K562 (cell line): Measurements from ENCODE around the gene COX5A. TPM values are rescaled to one million over a fixed set of nuclear protein-coding genes. Genes with fewer than 3 reads are reported as not detected.

Source experiments
- AFF4 ChIP-seq: sonication (generic); formaldehyde crosslinking; IDR thresholded peaks from 2 replicates; pipeline ENCODE4 v1.8.0; 2023; ENCODE audit warnings: mild to moderate bottlenecking, missing genetic modification reagents
- ASH1L ChIP-seq: fragments of 450-650 bp; IDR thresholded peaks from 2 replicates; pipeline ENCODE4 v1.6.1; 2018; ENCODE audit warnings: borderline replicate concordance, mild to moderate bottlenecking, low read depth; ENCODE audit not compliant: partially characterized antibody
- ATF4 ChIP-seq: fragments of 450-650 bp; formaldehyde crosslinking; IDR thresholded peaks from 2 replicates; pipeline ENCODE4 v1.4.0; 2022; ENCODE audit warnings: mild to moderate bottlenecking, moderate library complexity
- BRD4 ChIP-seq: fragments of 200-600 bp; sonication (generic); IDR thresholded peaks from 2 replicates; pipeline ENCODE4 v1.6.1; 2017; ENCODE audit warnings: inconsistent platforms
- CBX1 ChIP-seq: sonication (generic); IDR thresholded peaks from 2 replicates; pipeline ENCODE4 v1.6.1; 2016; ENCODE audit warnings: antibody characterized with exemption, low read depth, mild to moderate bottlenecking
- DEAF1 ChIP-seq: fragments of 450-650 bp; formaldehyde crosslinking; IDR thresholded peaks from 2 replicates; pipeline ENCODE4 v1.4.0; 2020; ENCODE audit warnings: mild to moderate bottlenecking, moderate library complexity
- GABPA ChIP-seq: fragments of 200-800 bp; sonication (Bioruptor generic); conservative IDR thresholded peaks from 2 replicates; pipeline ENCODE4 v1.6.1; 2016; ENCODE audit warnings: low read depth, missing genetic modification characterization, missing compliant biosample characterization
- KLF1 ChIP-seq: fragments of 450-650 bp; IDR thresholded peaks from 2 replicates; pipeline ENCODE4 v1.6.1; 2016; ENCODE audit warnings: missing genetic modification characterization, missing compliant biosample characterization
- KLF10 ChIP-seq: fragments of 250-450 bp; sonication (Bioruptor Pico); IDR thresholded peaks from 2 replicates; pipeline ENCODE4 v1.6.1; 2021; ENCODE audit warnings: matching md5 sums
- POLR2B ChIP-seq: fragments of 450-650 bp; IDR thresholded peaks from 2 replicates; pipeline ENCODE4 v1.6.1; 2018; ENCODE audit warnings: low read depth; ENCODE audit not compliant: partially characterized antibody
- POLR2G ChIP-seq: fragments of 200-400 bp; formaldehyde crosslinking; IDR thresholded peaks from 2 replicates; pipeline ENCODE4 v1.6.1; 2017; ENCODE audit warnings: low read depth, mild to moderate bottlenecking, antibody characterized with exemption, low read length, moderate library complexity
- POLR2H ChIP-seq: IDR thresholded peaks from 2 replicates; pipeline ENCODE4 v1.6.1; 2016; ENCODE audit warnings: missing genetic modification characterization, low read depth, mild to moderate bottlenecking, control low read depth, missing compliant biosample characterization, moderate library complexity
- SAP30 ChIP-seq: fragments of 200-600 bp; sonication (generic); IDR thresholded peaks from 2 replicates; pipeline ENCODE4 v1.6.1; 2012; ENCODE audit warnings: borderline replicate concordance, low read depth, mild to moderate bottlenecking, moderate library complexity, low read length, control low read depth, inconsistent platforms; ENCODE audit not compliant: insufficient read depth, poor library complexity, severe bottlenecking
- TFAP4 ChIP-seq: sonication (generic); formaldehyde crosslinking; IDR thresholded peaks from 2 replicates; pipeline ENCODE4 v1.8.0; 2022; ENCODE audit warnings: missing genetic modification reagents, mild to moderate bottlenecking, moderate library complexity, borderline replicate concordance
- VEZF1 ChIP-seq: fragments of 200-800 bp; sonication (Bioruptor generic); IDR thresholded peaks from 2 replicates; pipeline ENCODE4 v1.6.1; 2017; ENCODE audit warnings: missing genetic modification characterization, missing compliant biosample characterization
- ZFX ChIP-seq: sonication (generic); formaldehyde crosslinking; IDR thresholded peaks from 2 replicates; pipeline ENCODE4 v1.8.0; 2022; ENCODE audit warnings: mild to moderate bottlenecking, missing genetic modification reagents, moderate library complexity
- ZNF707 ChIP-seq: fragments of 250-450 bp; sonication (Bioruptor Pico); conservative IDR thresholded peaks from 2 replicates; pipeline ENCODE4 v1.8.0; 2022; ENCODE audit warnings: inconsistent platforms, mild to moderate bottlenecking, moderate library complexity
- ZNF780A ChIP-seq: fragments of 250-450 bp; sonication (Bioruptor Pico); IDR thresholded peaks from 2 replicates; pipeline ENCODE4 v1.5.0; 2021; ENCODE audit warnings: mild to moderate bottlenecking
- polyA plus RNA-seq, 8 experiments: library from polyadenylated mRNA; depleted of rRNA in 4 of 8; stranded (reverse) in 5 of 8; unstranded in 3 of 8; fragments of >200 nt; fragmentation: Nextera tagmentation in 2 of 8; fragmentation: Illumina TruSeq in 1 of 8; extraction: Ambion mirVana in 2 of 8; extraction: Trizol in 1 of 8; gene quantifications; 2 replicates each; pipeline versions ENCODE4 v1.2.1 to v1.2.3, GENCODE V29; 2011 to 2014; ENCODE audit warnings: inconsistent platforms in 1 of 8, missing spikeins in 1 of 8
- total RNA-seq, 7 experiments: library from RNA; depleted of rRNA in 6 of 7; stranded (reverse); fragments of >200 nt in 6 of 7; fragmentation: Illumina TruSeq in 2 of 7; extraction: Trizol in 2 of 7; gene quantifications; 2 replicates each; pipeline versions ENCODE4 v1.2.1 to v1.2.3, GENCODE V29; 2011 to 2021; ENCODE audit warnings: low replicate concordance in 1 of 7

COX5A gene
- total and polyA plus RNA-seq, 9 of the 15 experiments (the other 6 are each of a cell fraction or from before 2014, with no cell fraction given), result 86.8 to 553 (median 371) TPM

- peak; percentile 85 for TF ChIP-seq VEZF1 (CRISPR knock-in tag)
- TF ChIP-seq TFAP4, result peak; percentile 35; the same call in 1 of the 2 replicates
- TF ChIP-seq DEAF1, result no peak
- no peak for TF ChIP-seq KLF10 (CRISPR knock-in tag)
- no peak for TF ChIP-seq ZNF707 (CRISPR knock-in tag)
- TF ChIP-seq ZNF780A (CRISPR knock-in tag), result no peak
- TF ChIP-seq AFF4 (CRISPR knock-in tag), result no peak
- peak; percentile 80; the same call in 1 of the 2 replicates for TF ChIP-seq CBX1
- peak; percentile 41; the same call in 1 of the 2 replicates for TF ChIP-seq GABPA
- TF ChIP-seq KLF1 (tag), result 0 out of 2 replicates have a peak, but pooled peaks have one; percentile 59
- peak; percentile 98 for TF ChIP-seq POLR2G
- TF ChIP-seq BRD4, result 0 out of 2 replicates have a peak, but pooled peaks have one; percentile 33
- TF ChIP-seq ZFX, result peak; percentile 68
- TF ChIP-seq ASH1L, result no peak
- TF ChIP-seq SAP30, result peak; percentile 71
- TF ChIP-seq POLR2H, result peak; percentile 57; the same call in 1 of the 2 replicates
- TF ChIP-seq POLR2B, result peak; percentile 75
- TF ChIP-seq ATF4 (CRISPR knock-in tag), result 0 out of 2 replicates have a peak, but pooled peaks have one; percentile 7
Measured at GRCh38 chr15:74906450-74907162, 31.3 kb downstream of the COX5A start, which contains the start of gene FAM219B (continued).
